DMS153 treated with DMSO at 0.1 percent for 48 hours (cell line): Measurements from ENCODE around the gene NTMT2.

ENCODE experiments used
- DNase-seq: peaks from one replicate; lab custom pipeline; 2025; ENCODE audit not compliant: unreplicated experiment; lab: John Stamatoyannopoulos, UW

The NTMT2 gene

GRCh38 chr1:170205301-170205700 is 59.5 kb downstream of the NTMT2 start:
- no peak for DNase-seq

- no peak for DNase-seq
Measured at GRCh38 chr1:170209125-170209524, 63.4 kb downstream of the NTMT2 start.

GRCh38 chr1:170210142-170210541 is 64.4 kb downstream of the NTMT2 start:
- no peak for DNase-seq

- DNase-seq, result no peak
Measured at GRCh38 chr1:170213596-170213995, 67.8 kb downstream of the NTMT2 start.

GRCh38 chr1:170214117-170215032 is 68.6 kb downstream of the NTMT2 start:
- no peak for DNase-seq

- no peak for DNase-seq
Measured at GRCh38 chr1:170215072-170215885, 69.5 kb downstream of the NTMT2 start.

GRCh38 chr1:170217517-170218256 is 71.9 kb downstream of the NTMT2 start:
- DNase-seq, result no peak

- no peak for DNase-seq
Measured at GRCh38 chr1:170218257-170218650, 72.5 kb downstream of the NTMT2 start.
